Activated CD4-positive, alpha-beta T cell treated with anti-CD3 and anti-CD28 coated beads, Interleukin-2, Interleukin-4, amounts not matched to agents 100 ng/mL and 50 ng/mL, durations not matched to agents 16 hours and 8 hours (primary cell): Measurements from ENCODE around the gene TRAF4.

ENCODE experiments used
- DNase-seq: peaks from one replicate; pipeline ENCODE4 v3.0.0-alpha.2; 2020; ENCODE audit warnings: low spot score

TRAF4 gene

GRCh38 chr17:28743243-28744103 is at the start of gene TRAF4:
TRAF4 (plus strand) TSS chr17:28744011; CDS start chr17:28744113, 102 bp downstream.
- DNase-seq, result peak; percentile 73

DNA sequence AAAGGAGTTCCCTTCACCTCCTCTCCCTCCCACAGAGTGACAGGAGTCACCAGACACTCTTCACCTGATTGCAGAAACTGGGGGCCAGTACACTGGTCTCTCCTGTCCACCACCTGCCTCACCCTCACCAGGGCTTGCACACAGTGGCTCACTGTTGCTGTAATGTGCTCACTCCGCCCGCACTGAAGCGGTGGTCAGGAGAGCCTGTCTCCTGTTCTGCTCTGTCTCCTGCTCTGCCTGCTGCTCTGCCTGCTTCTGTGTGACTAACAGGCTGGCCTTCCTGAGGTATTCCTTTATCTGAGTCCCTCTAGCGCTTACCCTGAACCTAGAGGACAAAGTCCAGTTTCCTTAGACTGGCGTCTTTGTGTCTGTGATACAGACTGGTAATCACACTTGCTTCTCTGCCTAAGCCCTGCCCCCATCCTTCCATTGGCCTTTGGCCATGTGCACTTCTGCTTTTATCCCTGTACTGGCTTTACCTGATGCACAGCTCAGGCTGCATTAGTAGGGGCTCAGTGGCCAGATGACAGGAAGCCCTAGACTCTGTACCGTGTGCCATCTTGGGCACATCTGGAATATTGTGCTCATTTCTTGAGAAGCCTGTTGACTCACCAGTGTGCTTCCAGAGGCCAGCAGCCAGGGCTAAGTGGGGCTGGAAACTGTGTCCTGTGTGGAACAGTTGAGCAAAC is 45.4 kb upstream of the TRAF4 start:
- no peak for DNase-seq

DNA sequence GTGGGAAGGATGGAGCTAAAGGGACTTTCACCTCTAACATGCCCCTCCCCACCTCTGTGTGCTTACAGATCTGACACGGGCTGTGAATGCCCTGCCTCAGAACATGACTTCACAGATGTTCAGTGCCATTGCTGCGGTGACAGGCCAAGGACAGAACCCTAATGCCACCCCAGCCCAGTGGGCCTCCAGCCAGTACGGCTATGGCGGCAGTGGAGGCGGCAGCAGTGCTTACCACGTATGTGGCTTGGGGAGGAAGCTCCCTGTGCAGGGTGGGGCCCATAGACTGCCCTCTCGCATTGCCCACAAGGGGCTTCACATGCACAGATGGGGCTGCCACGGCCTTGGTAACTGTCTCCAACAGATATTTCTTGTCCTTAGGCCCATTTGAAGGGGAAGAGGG is 43.5 kb upstream of the TRAF4 start:
- DNase-seq, result no peak

- no peak for DNase-seq
These were observed 42.9 kb upstream of the TRAF4 start for GRCh38 chr17:28700830-28701492.

GRCh38 chr17:28702026-28702751 is 41.6 kb upstream of the TRAF4 start:
- no peak for DNase-seq

- DNase-seq, result no peak
These were observed 41.1 kb upstream of the TRAF4 start for GRCh38 chr17:28702752-28703150.

DNA sequence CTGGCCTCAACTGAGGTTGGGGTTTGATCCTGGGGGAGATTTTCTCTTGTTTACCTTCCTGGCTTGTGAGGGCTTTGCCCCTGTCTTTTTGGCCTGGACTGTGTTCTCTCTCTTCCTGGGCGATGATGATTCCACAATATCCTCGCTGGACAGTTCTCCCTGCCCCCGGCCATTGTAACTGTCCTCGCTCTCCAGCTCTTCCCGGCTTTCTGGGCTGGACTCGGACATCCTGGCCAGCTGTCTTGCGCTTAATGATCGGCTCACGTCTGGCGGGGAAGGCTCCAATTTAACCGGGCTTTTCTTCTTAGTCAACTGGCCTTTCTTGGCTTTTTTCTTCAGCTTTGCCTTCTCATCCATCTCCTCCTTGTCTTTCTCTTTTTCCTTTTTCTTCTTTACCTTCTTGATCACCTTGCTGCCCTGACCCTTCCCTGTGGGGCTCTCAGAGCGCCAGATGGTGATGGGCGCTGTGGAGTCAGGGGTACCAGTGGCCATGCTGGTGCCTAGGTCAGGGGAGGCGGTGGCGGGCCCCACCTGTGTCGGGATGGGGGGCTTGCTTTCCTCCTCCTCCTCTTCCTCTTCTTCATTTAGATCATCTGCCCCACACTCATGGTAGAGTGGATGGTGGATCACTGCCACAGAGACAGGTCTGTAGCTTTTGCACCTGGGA is 40.1 kb upstream of the TRAF4 start:
- DNase-seq, result no peak

DNA sequence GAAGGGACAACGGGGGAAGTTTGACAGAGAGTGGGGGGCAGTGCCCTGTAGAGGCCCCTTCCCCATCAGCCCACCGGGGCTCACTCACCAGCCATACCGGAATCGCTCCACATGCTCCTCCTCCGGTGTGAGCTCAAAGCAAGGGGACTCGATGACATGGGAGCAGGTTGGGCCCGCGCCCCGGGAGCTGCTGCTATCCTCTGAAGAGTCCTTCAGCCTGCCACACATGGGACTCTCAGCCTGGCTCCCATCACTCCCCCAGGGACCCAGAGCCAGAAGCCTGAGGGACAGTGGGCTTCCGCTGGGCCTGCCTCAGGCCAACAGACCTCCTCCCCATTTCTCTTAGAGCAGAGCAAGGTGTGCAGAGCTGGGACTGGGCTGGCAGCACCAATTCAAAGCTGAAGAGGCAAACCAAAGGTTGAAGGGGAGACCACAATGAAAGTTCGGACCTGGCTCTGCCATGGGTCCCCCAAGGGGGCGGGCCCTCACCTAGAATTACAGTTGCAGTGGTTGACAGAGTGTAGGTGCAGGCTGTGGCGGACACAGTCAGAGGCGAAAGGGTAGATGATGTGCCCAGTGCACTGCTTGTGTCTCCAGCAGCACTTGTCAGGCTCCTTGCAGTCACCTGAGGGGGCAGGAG is 39.5 kb upstream of the TRAF4 start:
- DNase-seq, result no peak

- DNase-seq, result no peak
These were observed 38.6 kb upstream of the TRAF4 start for GRCh38 chr17:28705074-28705659.

DNA sequence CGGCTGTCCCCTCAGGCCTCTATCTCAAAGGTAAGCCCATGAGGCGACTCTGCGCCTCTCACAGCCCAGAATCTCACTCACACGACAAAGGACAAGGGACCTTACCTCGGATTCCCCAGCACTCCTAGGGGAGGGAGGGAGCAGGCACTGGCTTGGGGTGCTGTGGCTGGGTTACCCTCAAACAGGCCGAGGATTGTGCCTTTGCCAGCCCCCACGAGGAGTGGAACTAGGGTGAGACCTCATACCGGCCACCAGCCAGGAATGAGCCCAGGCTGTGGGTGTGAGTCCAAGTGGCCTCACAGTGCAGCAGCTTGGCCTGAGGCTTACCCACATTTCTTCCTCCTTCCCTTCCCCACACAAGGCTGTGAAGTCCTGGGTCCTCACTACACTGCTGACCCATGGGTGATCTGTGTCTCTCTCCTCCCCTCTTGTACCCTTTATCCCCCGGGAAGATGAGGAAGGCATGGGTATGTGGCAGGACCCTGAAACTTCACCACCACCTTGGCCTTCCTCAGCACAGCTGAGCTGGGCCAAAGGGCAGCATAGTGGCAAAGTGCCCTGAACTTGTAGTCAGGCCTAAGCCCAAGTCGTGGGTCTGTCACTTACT is 38.0 kb upstream of the TRAF4 start:
- no peak for DNase-seq

- DNase-seq, result no peak
These were observed 37.1 kb upstream of the TRAF4 start for GRCh38 chr17:28706471-28707338.

DNA sequence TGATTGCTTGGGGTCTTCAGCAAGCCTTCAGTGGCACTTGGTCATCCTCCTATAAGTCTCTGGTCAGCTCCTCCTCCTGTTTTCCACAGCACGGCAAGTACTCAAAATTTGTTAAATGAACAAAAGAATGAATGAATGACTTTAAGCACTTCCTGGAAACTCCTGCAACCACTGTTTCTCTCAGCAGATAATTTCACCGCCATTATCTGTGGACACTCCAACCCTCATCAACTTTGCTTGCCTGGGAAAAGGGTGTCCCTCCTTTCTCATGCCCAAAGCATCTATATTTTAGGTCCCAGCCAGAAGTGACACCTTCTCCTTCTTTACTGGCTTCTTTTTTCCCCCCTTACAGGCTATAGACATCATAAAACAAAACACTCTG is 36.5 kb upstream of the TRAF4 start:
- no peak for DNase-seq

DNA sequence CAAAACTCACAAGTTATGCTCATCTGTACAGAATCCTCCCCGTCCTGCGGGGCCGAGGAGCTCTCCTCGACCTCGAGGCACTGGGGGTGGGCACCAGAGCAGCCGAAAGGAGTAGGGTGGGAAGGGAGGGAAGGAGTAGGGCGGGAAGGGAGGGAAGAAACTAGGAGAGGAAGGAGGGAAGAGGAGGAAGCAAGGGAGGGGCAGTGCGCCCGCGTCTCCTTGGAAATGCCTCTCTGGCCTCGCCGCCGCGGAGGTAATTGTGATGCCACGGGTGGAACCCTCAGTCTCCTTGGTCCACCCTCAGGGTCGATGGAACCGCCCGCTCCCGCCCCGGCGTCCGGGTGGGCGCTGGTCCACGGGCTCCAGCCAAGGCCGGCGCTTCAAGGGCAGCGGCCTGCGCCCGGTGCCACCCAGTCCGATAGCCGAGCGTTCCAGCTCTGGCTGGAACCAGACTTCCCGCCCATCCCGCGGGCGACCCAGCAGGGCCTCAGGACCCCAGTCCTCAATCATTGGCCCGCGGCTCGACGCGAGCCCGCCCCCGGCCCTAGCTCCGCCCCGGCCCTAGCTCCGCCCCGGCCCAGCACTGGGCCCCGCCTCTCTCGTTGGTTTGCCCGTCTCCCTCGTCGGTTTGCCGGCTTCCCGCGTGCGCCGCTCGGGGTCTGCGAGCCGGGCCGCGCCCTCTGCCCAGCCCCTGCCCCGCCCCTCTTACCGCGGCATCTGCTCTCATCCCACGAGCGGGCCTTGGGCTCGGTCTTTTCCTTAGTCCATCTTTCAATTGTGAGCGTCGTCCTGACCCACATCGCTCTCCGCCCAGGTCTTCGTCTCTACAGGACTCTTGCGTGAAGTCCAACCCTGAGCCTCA is 32.7 kb upstream of the TRAF4 start:
- DNase-seq, result peak; percentile 93

DNA sequence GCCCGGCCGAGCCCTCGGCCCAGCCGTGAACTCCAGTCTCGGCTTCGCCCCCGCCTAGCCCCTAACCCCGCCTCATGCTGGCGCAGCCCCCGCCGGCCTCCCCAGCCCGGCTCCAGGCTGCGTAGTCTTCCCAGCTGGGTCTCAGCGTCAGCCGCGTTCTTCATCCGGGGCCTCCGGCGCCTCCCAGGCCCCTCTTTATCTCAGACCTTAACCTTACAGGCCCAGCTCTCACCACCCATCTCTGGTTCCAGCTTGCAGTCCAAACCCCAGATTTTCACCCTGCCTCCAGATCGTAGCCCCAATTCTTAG is 32.1 kb upstream of the TRAF4 start, which contains the start of gene PROCA1:
Gene PROCA1, minus strand, starts transcription at position 166 of the 309 bp plus-strand sequence. CDS start 228 bp downstream, outside the sequence.
- no peak for DNase-seq

DNA sequence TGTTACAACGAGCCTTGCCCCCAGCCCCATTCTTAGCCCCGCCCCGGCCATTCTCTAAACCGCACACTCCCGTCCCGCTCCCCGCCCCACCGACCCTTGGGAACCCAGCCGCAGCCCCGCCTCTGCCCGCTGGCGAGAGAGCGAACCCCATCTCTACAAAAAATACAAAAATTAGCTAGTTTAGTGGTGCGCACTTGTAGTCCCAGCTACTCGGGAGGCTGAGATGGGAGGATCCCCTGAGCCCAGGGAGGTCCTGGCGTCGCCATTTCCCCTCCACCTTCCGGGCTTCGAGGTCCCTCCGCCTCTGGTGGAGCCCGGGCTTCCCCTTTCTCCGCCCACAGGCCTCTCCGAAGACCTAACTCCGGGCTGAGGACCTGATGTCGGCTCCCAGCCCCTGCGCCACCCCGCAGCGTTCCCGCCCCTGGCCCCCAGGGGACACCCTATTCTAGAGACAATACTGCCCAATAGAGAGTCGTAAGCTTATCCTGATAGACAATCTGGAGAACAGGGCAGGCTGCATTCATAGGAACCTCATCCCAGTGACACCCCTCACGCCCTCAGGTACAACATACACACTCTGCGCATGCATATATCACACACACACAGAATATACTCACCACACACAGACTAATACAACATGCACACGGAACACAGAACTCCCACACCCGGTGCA is 31.6 kb upstream of the TRAF4 start:
- DNase-seq, result peak; percentile 65

DNA sequence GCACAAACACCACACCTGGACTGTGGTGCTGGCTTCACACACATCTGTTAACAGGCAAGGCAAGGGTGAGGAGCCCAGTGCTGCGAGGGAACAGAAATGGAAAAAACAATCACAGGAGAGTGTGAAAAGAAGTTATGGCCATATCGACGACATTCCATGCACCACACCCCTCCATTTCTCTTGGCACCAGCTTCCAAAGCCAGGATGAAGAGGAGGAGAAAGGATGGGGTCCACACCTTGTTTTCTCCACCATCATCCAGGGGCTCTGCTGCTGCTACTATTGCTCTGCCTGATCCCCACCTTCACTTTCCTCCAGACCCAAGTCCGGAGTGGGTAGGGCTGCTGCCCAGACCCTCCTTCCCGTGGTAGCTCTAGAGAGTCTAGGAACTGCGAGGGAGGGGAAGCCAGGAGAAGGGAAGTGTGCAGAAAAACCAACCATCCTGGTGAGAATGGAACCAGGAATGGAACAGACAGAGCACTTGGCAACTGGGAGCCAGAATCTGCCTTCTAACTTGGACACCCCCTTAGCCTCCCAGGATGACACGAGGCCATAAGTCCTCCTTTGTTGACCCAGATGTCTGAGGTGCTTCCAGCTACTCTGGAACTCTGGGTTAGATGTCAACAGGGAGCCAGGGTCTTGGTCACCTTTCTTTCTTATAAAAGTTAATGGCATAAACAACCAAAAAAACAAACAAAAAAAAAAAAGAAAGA is 31.0 kb upstream of the TRAF4 start:
- no peak for DNase-seq

GRCh38 chr17:28714281-28714680 is 29.5 kb upstream of the TRAF4 start:
- DNase-seq, result no peak
